Skeletal muscle satellite cell (primary cell): Measurements from ENCODE around the gene THOP1.
"Not testable (repeated sequence)": the region's sequence is repeated elsewhere in the genome, so short reads cannot be mapped to it uniquely, and the experiment has no call there.

Experiments
- H3K27me3 ChIP-seq: 2 replicates; pipeline ENCODE4 v1.7.0; 2013; ENCODE audit warnings: low read length; ENCODE audit not compliant: control insufficient read depth, insufficient read depth
- H3K36me3 ChIP-seq: 2 replicates; pipeline ENCODE4 v1.7.0; 2013; ENCODE audit warnings: mild to moderate bottlenecking, control low read depth, low read length; ENCODE audit not compliant: insufficient read depth
- H3K4me1 ChIP-seq: 2 replicates; pipeline ENCODE4 v1.7.0; 2013; ENCODE audit warnings: low read length; ENCODE audit not compliant: control insufficient read depth, insufficient read depth
- H3K4me2 ChIP-seq: 2 replicates; pipeline ENCODE4 v1.7.0; 2013; ENCODE audit warnings: mild to moderate bottlenecking, low read length
- H3K4me3 ChIP-seq: 2 replicates; pipeline ENCODE4 v1.7.0; 2013; ENCODE audit warnings: low read length
- H3K9ac ChIP-seq: 2 replicates; pipeline ENCODE4 v1.7.0; 2013; ENCODE audit warnings: mild to moderate bottlenecking, low read depth, low read length, moderate library complexity
- H3K9me3 ChIP-seq: replicated peaks from 2 replicates; pipeline ENCODE4 v1.7.0; 2013; ENCODE audit warnings: mild to moderate bottlenecking, control low read depth, low read length

The THOP1 gene

DNA sequence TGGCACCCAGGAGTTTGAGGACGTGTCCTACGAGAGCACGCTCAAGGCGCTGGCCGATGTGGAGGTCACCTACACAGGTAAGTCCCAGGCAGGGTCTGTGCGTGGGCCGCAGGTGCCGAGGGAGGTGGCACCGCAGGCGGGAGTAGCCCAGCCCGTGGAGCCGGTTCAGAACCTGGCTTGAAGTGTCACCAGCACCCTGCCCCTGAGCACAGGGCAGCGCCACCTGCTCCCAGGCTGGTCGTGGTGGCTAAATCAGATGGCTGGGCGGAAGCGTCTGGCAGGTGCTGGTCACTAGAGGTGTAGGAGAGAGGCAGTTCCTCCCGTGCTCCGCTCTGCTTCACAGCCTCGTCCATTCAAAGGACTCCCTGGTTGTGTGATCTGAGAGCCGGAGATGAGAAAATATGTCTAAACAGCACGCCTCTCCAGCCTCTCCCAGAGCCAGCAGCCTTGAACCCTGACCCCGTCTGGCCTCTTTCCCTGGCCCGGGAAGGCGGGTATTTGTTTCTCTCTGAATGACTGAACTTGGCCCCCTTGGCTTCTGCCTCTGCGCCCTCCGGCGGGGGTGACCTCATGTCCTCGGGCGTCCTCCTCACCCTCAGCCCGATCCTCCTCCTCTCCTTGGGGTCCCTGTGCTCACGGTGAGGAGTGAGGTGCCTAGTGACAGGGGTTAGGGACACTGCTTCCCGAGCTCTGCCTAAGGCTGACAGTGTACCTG lies 5.4 kb downstream of the THOP1 start:
- Histone ChIP-seq H3K4me1 (peaks cover 7% of the 10 kb centered on the region), H3K9ac (no peak overlapping the region), H3K4me3 (no peak overlapping the region), H3K36me3 (peaks cover 32% of the 10 kb centered on the region), H3K9me3 (no peaks in the 10 kb centered on the region), H3K27me3 (no peaks in the 10 kb centered on the region), H3K4me2 (no peak overlapping the region)

DNA sequence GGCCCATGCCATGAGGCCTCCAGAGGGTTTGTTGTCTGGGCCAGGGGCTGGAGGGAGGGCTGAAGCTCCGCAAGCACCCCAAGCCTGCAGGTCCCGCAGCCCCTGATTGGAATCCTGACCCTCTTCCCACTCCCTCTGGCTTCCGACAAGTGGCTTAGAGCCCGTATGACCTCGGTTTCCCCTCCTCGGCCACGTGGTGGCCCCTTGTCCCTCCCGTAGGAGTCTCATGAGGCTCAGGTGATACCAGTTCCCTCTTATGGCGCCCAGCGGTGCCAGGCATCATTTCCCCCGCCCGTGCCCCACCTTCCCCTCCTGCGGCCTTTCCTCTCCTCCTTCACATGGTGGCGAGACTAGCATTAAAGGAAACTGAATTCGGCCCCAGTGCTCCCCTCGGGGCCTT lies 6.1 kb downstream of the THOP1 start:
- H3K27me3 ChIP-seq = no peaks in the 10 kb centered on the region
- H3K9ac ChIP-seq = no peak overlapping the region
- H3K4me2 ChIP-seq = no peak overlapping the region
- H3K36me3 ChIP-seq = peaks cover 34% of the 10 kb centered on the region
- H3K9me3 ChIP-seq = no peaks in the 10 kb centered on the region
- H3K4me1 ChIP-seq = peaks cover 1% of the 10 kb centered on the region
- no peak overlapping the region for H3K4me3 ChIP-seq

DNA sequence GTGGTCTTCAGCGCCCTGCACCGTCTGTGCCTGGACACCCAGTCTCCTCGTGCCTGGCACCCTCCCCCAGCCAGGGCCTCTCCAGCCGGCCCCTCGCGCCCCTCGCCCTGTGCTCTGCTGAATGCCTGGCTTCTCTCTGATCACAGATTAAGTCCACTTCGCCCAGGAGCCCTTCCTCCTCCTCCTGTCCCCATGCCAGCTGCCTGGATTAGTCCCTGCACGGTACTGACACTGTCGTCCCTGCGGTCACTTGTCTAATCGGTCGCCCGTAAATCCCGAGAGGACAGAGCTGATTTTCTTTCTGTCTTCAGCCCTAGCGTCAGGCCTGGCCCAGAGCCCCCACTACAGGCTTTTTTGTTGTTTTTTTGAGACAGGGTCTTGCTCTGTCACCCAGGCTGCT lies 6.6 kb downstream of the THOP1 start:
- H3K4me2 ChIP-seq = no peak overlapping the region
- H3K9ac ChIP-seq = no peak overlapping the region
- H3K4me3 ChIP-seq = no peak overlapping the region
- no peaks in the 10 kb centered on the region for H3K9me3 ChIP-seq
- H3K4me1 ChIP-seq = no peaks in the 10 kb centered on the region
- no peaks in the 10 kb centered on the region for H3K27me3 ChIP-seq
- H3K36me3 ChIP-seq = peaks cover 38% of the 10 kb centered on the region

DNA sequence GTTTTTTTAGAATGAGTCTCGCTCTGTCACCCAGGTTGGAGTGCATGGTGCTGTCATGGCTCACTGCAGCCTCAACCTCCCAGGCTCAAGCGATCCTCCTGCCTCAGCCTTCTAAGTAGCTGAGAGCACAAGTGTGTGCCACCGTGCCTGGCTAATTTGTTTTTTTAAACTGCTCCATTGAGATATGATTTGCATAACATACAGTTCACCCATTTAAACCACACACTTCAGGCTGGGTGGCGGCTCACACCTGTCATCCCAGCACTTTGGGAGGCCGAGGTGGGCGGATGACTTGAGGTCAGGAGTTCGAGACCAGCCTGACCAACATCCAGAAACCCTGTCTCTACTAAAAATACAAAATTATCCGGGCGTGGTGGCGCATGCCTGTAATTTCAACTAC lies 7.4 kb downstream of the THOP1 start:
- H3K9me3 ChIP-seq, H3K4me1 ChIP-seq, H3K27me3 ChIP-seq, H3K9ac ChIP-seq, H3K4me2 ChIP-seq, H3K4me3 ChIP-seq: not testable (repeated sequence)
- peaks cover 38% of the 10 kb centered on the region for H3K36me3 ChIP-seq

DNA sequence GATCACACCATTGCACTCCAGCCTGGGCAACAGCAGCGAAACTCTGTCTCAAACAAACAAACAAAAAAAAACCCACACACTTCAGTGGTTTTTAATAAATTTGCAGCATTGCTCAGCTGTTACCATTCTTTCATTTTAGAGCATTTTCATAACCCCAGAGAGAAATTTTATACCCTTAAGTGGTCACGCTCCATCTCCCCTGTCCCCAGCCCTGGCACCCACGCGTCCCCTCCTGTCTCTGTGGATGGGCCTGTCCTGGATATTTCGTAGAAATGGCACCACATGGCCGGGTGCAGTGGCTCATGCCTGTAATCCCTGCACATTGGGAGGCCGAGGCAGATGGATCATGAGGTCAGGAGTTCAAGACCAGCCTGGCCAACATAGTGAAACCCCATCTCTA lies 7.8 kb downstream of the THOP1 start:
- H3K4me1 ChIP-seq = no peaks in the 10 kb centered on the region

DNA sequence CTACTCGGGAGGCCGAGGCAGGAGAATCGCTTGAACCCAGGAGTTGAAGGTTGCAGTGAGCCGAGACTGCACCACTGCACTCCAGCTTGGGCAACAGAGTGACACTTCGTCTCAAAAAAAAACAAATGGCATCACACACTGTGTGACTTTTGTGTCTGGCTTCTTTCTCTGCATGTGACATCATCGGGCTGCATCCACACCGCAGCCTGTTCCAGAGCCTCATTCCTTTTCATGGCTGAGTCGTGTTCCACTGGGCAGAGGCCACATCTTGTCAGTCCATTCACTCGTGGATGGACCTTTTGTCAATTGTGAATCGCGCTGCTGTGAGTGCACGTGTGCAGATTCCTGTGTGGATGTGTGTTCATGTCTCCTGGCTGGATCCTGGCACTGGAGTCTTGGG lies 8.3 kb downstream of the THOP1 start:
- Histone ChIP-seq H3K4me3 (no peak overlapping the region), H3K9me3 (no peaks in the 10 kb centered on the region), H3K4me2 (no peak overlapping the region), H3K36me3 (peaks cover 39% of the 10 kb centered on the region), H3K27me3 (no peaks in the 10 kb centered on the region), H3K4me1 (no peaks in the 10 kb centered on the region), H3K9ac (no peak overlapping the region)

More for the DNA sequence above, 7.8 kb downstream of the THOP1 start:
- no peak overlapping the region for H3K4me2 ChIP-seq
- no peaks in the 10 kb centered on the region for H3K9me3 ChIP-seq
- H3K4me3 ChIP-seq = no peak overlapping the region
- peaks cover 38% of the 10 kb centered on the region for H3K36me3 ChIP-seq
- H3K9ac ChIP-seq = no peak overlapping the region
- no peaks in the 10 kb centered on the region for H3K27me3 ChIP-seq

DNA sequence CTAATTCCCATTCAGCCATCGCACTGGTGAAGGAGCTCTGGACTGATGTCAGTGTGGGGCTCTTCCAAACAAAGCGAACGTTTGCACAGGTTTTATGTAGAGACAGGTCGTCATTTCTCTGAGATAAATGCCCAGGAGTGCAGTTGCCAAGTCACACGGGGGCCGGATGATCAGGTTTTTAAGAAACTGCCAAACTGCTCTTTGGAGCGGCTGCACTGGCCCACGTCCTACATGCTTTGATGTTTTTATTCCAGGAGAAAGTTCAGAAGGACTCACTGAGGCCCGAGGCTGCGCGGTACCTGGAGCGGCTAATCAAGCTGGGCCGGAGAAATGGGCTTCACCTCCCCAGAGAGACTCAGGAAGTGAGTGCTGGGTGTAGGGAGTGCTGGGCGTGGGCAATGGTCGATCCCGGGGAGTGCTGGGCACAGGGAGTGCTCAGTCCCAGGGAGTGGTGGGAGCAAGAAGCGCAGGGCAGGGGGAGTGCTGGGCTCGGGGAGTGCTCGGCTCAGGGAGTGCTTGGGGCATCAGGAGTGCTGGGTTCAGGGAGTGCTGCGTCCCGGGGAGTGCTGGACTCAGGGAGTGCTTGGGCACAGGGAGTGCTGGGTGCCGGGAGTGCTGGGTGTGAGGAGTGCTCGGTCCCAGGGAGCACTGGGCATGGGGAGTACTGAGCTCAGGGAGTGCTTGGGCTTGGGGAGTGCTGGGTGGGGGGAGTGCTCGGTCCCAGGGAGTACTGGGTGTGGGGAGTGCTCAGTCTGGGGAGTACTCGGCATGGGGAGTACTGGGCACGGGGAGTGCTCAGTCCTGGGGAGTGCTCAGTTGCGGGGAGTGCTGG lies 10.7 kb downstream of the THOP1 start:
- Histone ChIP-seq H3K4me2 (no peak overlapping the region), H3K9ac (no peak overlapping the region), H3K4me3 (no peak overlapping the region), H3K4me1 (no peaks in the 10 kb centered on the region), H3K9me3 (no peaks in the 10 kb centered on the region), H3K27me3 (no peaks in the 10 kb centered on the region), H3K36me3 (peaks cover 45% of the 10 kb centered on the region)

DNA sequence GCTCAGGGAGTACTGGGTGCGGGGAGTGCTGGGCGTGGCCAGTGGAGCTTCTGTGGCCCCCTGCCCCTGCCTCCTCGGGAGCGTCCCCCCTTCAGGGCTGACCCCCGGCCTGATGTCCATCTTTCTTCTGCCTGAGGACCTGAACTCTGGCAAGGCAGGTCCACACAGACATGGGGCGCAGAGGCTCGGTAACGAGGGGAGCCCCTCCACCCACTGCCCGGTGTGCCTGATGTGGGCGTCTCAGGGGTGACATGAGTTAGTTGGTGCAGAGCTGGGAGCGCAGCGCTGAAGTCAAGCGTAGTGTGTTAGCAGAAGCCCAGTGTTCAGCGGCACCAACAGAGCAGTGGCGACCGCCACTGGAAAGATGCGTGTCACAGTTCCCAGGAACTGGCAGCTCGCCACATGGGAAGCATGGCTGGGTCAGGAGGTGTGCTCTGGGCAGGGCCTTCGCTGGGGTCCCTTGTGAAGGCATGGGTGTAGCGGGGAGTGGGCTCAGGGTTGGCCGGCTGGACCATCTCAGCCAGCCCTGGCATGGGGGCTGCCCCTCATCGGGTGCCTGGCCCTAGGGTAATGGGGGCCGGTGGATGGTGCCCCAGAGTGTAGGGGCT lies 11.5 kb downstream of the THOP1 start:
- no peak overlapping the region for H3K9ac ChIP-seq
- no peak overlapping the region for H3K4me3 ChIP-seq
- H3K9me3 ChIP-seq = no peaks in the 10 kb centered on the region
- peaks cover 46% of the 10 kb centered on the region for H3K36me3 ChIP-seq
- H3K4me2 ChIP-seq = no peak overlapping the region
- H3K4me1 ChIP-seq = no peaks in the 10 kb centered on the region
- H3K27me3 ChIP-seq = no peaks in the 10 kb centered on the region

DNA sequence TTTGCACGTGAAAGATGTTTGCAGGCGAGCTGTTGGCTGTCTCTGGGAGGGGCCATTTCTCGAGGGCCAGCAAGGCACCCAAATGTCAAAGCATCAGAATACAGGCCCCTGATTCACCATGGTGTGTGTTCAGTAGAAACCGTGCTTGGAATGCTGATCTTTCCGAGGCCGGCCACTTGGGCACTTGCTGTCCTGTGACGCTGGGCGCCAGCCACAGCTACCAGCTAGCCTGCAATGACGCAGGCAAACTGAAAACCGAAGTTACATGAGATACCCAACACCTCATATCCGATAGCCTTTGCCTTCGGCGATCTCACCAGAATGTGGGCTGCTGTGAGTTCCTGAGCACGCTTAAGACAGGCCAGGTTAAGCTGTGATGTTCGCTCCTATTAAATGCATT lies 12.0 kb downstream of the THOP1 start:
- H3K27me3 ChIP-seq = no peaks in the 10 kb centered on the region
- no peaks in the 10 kb centered on the region for H3K9me3 ChIP-seq
- H3K9ac ChIP-seq = no peak overlapping the region
- H3K36me3 ChIP-seq = peaks cover 48% of the 10 kb centered on the region
- H3K4me2 ChIP-seq = no peak overlapping the region
- no peak overlapping the region for H3K4me3 ChIP-seq
- H3K4me1 ChIP-seq = no peaks in the 10 kb centered on the region

DNA sequence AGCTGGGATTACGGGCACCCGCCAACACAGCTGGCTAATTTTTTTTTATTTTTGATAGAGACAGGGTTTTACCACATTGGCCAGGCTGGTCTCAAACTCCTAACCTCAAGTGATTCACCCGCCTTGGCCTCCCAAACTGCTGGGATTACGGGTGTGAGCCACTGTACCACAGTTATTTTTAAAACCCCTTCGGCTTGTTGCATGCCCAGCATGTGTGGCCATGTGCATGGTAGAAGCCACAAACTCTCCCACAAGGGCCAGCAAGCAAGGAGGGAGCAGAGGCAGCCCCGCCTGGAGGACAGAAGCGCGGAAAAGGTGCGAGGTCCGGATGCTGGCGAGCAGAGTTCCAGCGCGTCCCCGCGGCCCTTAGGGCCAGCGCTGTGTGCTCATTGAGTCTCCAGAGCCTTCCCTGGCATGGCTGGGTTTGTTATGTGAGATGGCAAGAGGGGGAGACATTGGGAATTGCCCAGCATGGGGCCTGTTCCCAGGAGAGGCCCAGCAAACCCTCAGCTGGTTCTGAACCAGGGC lies 12.9 kb downstream of the THOP1 start:
- Histone ChIP-seq H3K4me2 (no peak overlapping the region), H3K9ac (no peak overlapping the region), H3K36me3 (peaks cover 49% of the 10 kb centered on the region), H3K27me3 (no peaks in the 10 kb centered on the region), H3K4me1 (no peaks in the 10 kb centered on the region), H3K4me3 (no peak overlapping the region), H3K9me3 (no peaks in the 10 kb centered on the region)

DNA sequence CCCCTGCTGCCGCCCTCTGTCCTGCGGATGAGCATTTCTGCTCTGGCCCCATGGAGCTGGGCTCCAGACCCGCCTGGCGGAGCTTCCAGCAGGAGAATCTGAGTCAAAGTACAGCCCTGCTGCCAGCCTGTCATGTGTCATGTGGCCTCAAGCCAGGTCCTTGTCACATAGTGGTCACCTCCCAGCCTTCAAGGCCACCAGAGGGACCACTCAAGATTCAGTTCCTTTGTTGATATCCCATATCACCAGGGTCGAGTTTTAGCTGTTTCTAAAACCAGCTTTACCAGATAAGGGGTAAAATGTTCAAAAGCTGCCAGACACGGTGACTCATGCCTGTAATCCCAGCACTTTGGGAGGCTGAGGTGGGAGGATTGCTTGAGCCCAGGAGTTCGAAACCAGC lies 13.4 kb downstream of the THOP1 start:
- Histone ChIP-seq H3K4me2 (no peak overlapping the region), H3K36me3 (peaks cover 53% of the 10 kb centered on the region), H3K4me3 (no peak overlapping the region), H3K4me1 (no peaks in the 10 kb centered on the region), H3K27me3 (no peaks in the 10 kb centered on the region), H3K9me3 (no peaks in the 10 kb centered on the region), H3K9ac (no peak overlapping the region)
